Measurements from ENCODE around the gene SP100.
A peak's percentile ranks its signal among the peaks of the same experiment; 100 is the strongest.

The SP100 gene

DNA sequence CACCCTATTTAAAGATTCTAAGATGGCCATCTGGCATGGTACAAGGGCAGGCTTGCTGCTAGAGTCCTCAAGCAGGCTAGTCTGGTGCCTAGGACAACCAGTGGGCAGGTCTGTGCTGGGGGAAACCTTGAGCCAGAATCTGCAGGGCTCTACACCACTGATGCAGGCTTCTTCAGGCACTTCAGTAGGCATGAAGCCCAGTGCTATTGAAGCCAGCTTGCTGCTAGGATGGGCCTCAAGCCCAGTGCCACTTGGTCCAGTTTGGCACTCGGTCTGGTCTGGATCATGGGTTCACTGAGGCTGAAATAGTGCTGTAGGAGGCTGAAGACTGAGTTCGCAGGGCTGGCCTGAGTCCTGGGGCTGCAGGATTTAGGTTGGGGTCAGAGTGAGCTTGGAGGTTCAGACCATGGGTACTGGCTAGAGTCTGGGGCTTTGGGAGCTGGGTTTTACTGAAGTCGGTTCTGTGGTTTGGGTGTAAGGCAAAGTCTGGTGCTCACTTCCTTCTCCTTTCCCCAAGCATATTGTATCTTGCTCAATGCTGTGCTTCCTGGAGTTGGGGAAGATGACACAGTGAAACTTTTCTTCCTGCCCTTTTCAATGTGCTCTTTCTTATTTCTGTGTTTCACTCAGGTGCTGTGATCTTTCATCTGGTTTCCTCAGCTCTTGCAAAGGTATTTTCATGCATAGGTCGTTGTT is 41.2 kb downstream of the SP100 start:
- Histone ChIP-seq H2AFZ (ENCODE audit: low read depth, low read length, severe bottlenecking) (no peak overlapping the region), H3K9me2 (replicated peaks; ENCODE audit: insufficient read depth, low read length) (no peaks in the 10 kb centered on the region), H3K9ac (ENCODE audit: low read length) (no peak overlapping the region), H3K4me3 (ENCODE audit: insufficient read depth, low read length, poor library complexity, severe bottlenecking) (no peak overlapping the region), H3K4me2 (ENCODE audit: low read depth, low read length, poor library complexity, severe bottlenecking) (no peak overlapping the region), H3F3A (ENCODE audit: insufficient read depth) (no peaks in the 10 kb centered on the region), H4K20me1 (ENCODE audit: low read depth, low read length) (no peaks in the 10 kb centered on the region), H3K79me2 (ENCODE audit: insufficient read depth, low read length) (no peaks in the 10 kb centered on the region), H3K36me3 (ENCODE audit: low read length) (peaks cover 60% of the 10 kb centered on the region), H3K9me3 (ENCODE audit: insufficient read depth, low read length) (no peaks in the 10 kb centered on the region), H3K27ac (ENCODE audit: low read depth, low read length) (0 out of 2 replicates have a peak overlapping the region, but pooled peaks have one; percentile 2), H3K27me3 (ENCODE audit: low read length) (no peaks in the 10 kb centered on the region)
- TF ChIP-seq CTCF (IDR thresholded peaks at IDR 0.05; ENCODE audit: insufficient read depth, low read length, poor library complexity, severe bottlenecking) (no peak), EZH2phosphoT487 (conservative IDR thresholded peaks at IDR 0.05; ENCODE audit: low read length) (no peak)

- no peaks in the 10 kb centered on the region for H3K9me2 ChIP-seq (replicated peaks; ENCODE audit: insufficient read depth, low read length)
- no peak overlapping the region for H3K4me3 ChIP-seq (ENCODE audit: insufficient read depth, low read length, poor library complexity, severe bottlenecking)
- H3K27me3 ChIP-seq (ENCODE audit: low read length) = no peaks in the 10 kb centered on the region
- H3K9ac ChIP-seq (ENCODE audit: low read length) = no peak overlapping the region
- no peaks in the 10 kb centered on the region for H3K79me2 ChIP-seq (ENCODE audit: insufficient read depth, low read length)
- H2AFZ ChIP-seq (ENCODE audit: low read depth, low read length, severe bottlenecking) = no peak overlapping the region
- H3K4me2 ChIP-seq (ENCODE audit: low read depth, low read length, poor library complexity, severe bottlenecking) = no peak overlapping the region
- H3K36me3 ChIP-seq (ENCODE audit: low read length) = peaks cover 60% of the 10 kb centered on the region
- TF ChIP-seq EZH2phosphoT487 (conservative IDR thresholded peaks at IDR 0.05; ENCODE audit: low read length) (no peak), CTCF (IDR thresholded peaks at IDR 0.05; ENCODE audit: insufficient read depth, low read length, poor library complexity, severe bottlenecking) (no peak)
- H3K27ac ChIP-seq (ENCODE audit: low read depth, low read length) = 0 out of 2 replicates have a peak overlapping the region, but pooled peaks have one; percentile 2
- no peaks in the 10 kb centered on the region for H4K20me1 ChIP-seq (ENCODE audit: low read depth, low read length)
- no peaks in the 10 kb centered on the region for H3K9me3 ChIP-seq (ENCODE audit: insufficient read depth, low read length)
- no peaks in the 10 kb centered on the region for H3F3A ChIP-seq (ENCODE audit: insufficient read depth)
Observed at GRCh38 chr2:230457793-230458192, 41.8 kb downstream of the SP100 start.

DNA sequence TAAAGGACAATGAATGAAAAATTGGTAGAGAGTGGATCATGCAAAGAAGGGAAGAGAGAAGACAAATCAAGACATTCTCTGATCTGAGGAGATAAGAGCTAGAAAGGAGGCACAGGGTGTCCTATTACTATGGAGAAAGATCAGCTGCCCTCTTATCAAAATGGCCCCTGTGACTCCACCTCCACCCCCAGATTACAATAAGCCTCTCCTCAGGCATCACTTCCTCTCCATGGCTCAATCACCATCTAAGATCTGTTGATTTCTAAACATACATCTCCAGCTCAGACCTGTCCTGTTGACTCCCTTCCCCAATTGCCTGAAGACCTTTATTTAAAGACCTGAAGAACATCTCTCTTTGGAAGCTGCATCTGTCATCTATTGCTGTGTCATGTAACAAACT is 43.2 kb downstream of the SP100 start:
- no peak overlapping the region for H2AFZ ChIP-seq (ENCODE audit: low read depth, low read length, severe bottlenecking)
- H3K9me2 ChIP-seq (replicated peaks; ENCODE audit: insufficient read depth, low read length) = no peaks in the 10 kb centered on the region
- peaks cover 59% of the 10 kb centered on the region for H3K36me3 ChIP-seq (ENCODE audit: low read length)
- no peak for TF ChIP-seq CTCF (IDR thresholded peaks at IDR 0.05; ENCODE audit: insufficient read depth, low read length, poor library complexity, severe bottlenecking)
- no peak for TF ChIP-seq EZH2phosphoT487 (conservative IDR thresholded peaks at IDR 0.05; ENCODE audit: low read length)
- H3K27me3 ChIP-seq (ENCODE audit: low read length) = no peaks in the 10 kb centered on the region
- H3K9me3 ChIP-seq (ENCODE audit: insufficient read depth, low read length) = no peaks in the 10 kb centered on the region
- no peaks in the 10 kb centered on the region for H3K79me2 ChIP-seq (ENCODE audit: insufficient read depth, low read length)
- H3K9ac ChIP-seq (ENCODE audit: low read length) = no peak overlapping the region
- no peaks in the 10 kb centered on the region for H3F3A ChIP-seq (ENCODE audit: insufficient read depth)
- no peak overlapping the region for H3K27ac ChIP-seq (ENCODE audit: low read depth, low read length)
- no peak overlapping the region for H3K4me2 ChIP-seq (ENCODE audit: low read depth, low read length, poor library complexity, severe bottlenecking)
- H3K4me3 ChIP-seq (ENCODE audit: insufficient read depth, low read length, poor library complexity, severe bottlenecking) = no peak overlapping the region
- no peaks in the 10 kb centered on the region for H4K20me1 ChIP-seq (ENCODE audit: low read depth, low read length)
